GM12878 (cell line): Measurements from ENCODE around the gene CSTF1.

Experiments
- CTCF ChIP-seq, 3 experiments: IDR thresholded peaks in 2 of 3; conservative IDR thresholded peaks in 1 of 3; 2 replicates each; pipeline ENCODE4 v1.5.1; 2011; ENCODE audit warnings: low read depth in 3 of 3, low read length in 3 of 3, mild to moderate bottlenecking in 3 of 3, control low read depth in 2 of 3, moderate library complexity in 2 of 3, inconsistent platforms in 1 of 3, mixed read lengths in 1 of 3; ENCODE audit not compliant: control insufficient read depth in 2 of 3, insufficient read depth in 1 of 3; ENCODE audit errors: extremely low read depth in 1 of 3
- EP300 ChIP-seq, 2 experiments: fragments of 150-350 bp in 1 of 2; IDR thresholded peaks; 2 replicates each; pipeline ENCODE4 v1.6.1; 2011 to 2012; ENCODE audit warnings: low read depth in 2 of 2, low read length in 2 of 2, borderline replicate concordance in 1 of 2, improper control_type of control experiment in 1 of 2, inconsistent platforms in 1 of 2; ENCODE audit not compliant: control insufficient read depth in 1 of 2
- HDAC2 ChIP-seq: fragments of 200-600 bp; sonication (generic); IDR thresholded peaks from 2 replicates; pipeline ENCODE4 v1.6.1; 2017
- MAX ChIP-seq: IDR thresholded peaks from 2 replicates; pipeline ENCODE4 v1.6.1; 2012; ENCODE audit warnings: low read depth, low read length, improper control_type of control experiment
- POLR2A ChIP-seq: IDR thresholded peaks from 2 replicates; pipeline ENCODE4 v1.6.1; 2011; ENCODE audit warnings: low read depth, mild to moderate bottlenecking, low read length
- REST ChIP-seq: IDR thresholded peaks from 2 replicates; pipeline ENCODE4 v1.6.1; 2012; ENCODE audit warnings: mild to moderate bottlenecking, low read depth, low read length
- SP1 ChIP-seq: IDR thresholded peaks from one replicate; pipeline ENCODE4 v1.6.1; 2011; ENCODE audit warnings: low read depth, low read length
- TAF1 ChIP-seq: IDR thresholded peaks from 2 replicates; pipeline ENCODE4 v1.6.1; 2011; ENCODE audit warnings: mild to moderate bottlenecking, low read depth, low read length, borderline replicate concordance
- TCF3 ChIP-seq: IDR thresholded peaks from 2 replicates; pipeline ENCODE4 v1.6.1; 2012; ENCODE audit warnings: low read depth, mild to moderate bottlenecking, low read length, borderline replicate concordance; ENCODE audit not compliant: insufficient read depth
- ZNF592 ChIP-seq: fragments of 450-650 bp; IDR thresholded peaks from 2 replicates; pipeline ENCODE4 v1.6.1; 2017; ENCODE audit warnings: mild to moderate bottlenecking, moderate library complexity

GRCh38 chr20:56362833-56363413 lies 29.5 kb upstream of the CSTF1 start:
- TF ChIP-seq SP1 (no peak), POLR2A (no peak), TAF1 (no peak), MAX (no peak), EP300 (IDR thresholded peaks at IDR 0.05; ENCODE audit: borderline replicate concordance in 1 of 2, control insufficient read depth in 1 of 2, low read depth in 2 of 2, low read length in 2 of 2) (no peak), CTCF (IDR thresholded peaks at IDR 0.05 in 2 of 3, conservative IDR thresholded peaks at IDR 0.05 in 1 of 3; ENCODE audit: control insufficient read depth in 2 of 3, extremely low read depth in 1 of 3, insufficient read depth in 1 of 3, low read depth in 3 of 3, low read length in 3 of 3) (no peak), ZNF592 (no peak), TCF3 (no peak), REST (no peak), HDAC2 (no peak)
